Neural progenitor cell (in vitro differentiated cells): ENCODE measurements around the gene SEMA7A. TPM values are rescaled to one million over a fixed set of nuclear protein-coding genes. Genes with fewer than 3 reads are reported as not detected.

Experiments
- DNase-seq: peaks from one replicate; pipeline ENCODE4 v3.0.0-alpha.2; 2016; ENCODE audit warnings: low spot score
- H2AFZ ChIP-seq: fragments of 200-600 bp; sonication (generic); replicated peaks from 2 replicates; pipeline ENCODE4 v1.6.1; 2016; ENCODE audit warnings: antibody characterized with exemption
- H3F3A ChIP-seq: fragments of 200-600 bp; sonication (generic); 2 replicates; pipeline ENCODE4 v1.6.1; 2016; ENCODE audit warnings: antibody characterized with exemption, low read depth
- H3K27ac ChIP-seq: fragments of 200-600 bp; sonication (generic); 2 replicates; pipeline ENCODE4 v1.5.1; 2016; ENCODE audit warnings: mild to moderate bottlenecking
- H3K27me3 ChIP-seq: fragments of 200-600 bp; sonication (generic); 2 replicates; pipeline ENCODE4 v1.6.1; 2016; ENCODE audit warnings: mild to moderate bottlenecking, moderate library complexity
- H3K36me3 ChIP-seq: fragments of 200-600 bp; sonication (generic); 2 replicates; pipeline ENCODE4 v1.5.1; 2016
- H3K4me1 ChIP-seq: fragments of 200-600 bp; sonication (generic); 2 replicates; pipeline ENCODE4 v1.6.1; 2016; ENCODE audit warnings: mixed run types
- H3K4me2 ChIP-seq: fragments of 200-600 bp; sonication (generic); 2 replicates; pipeline ENCODE4 v1.6.1; 2016
- H3K4me3 ChIP-seq: fragments of 200-600 bp; sonication (generic); 2 replicates; pipeline ENCODE4 v1.5.1; 2016
- H3K79me2 ChIP-seq: fragments of 200-600 bp; sonication (generic); 2 replicates; pipeline ENCODE4 v1.6.1; 2016; ENCODE audit warnings: low read depth
- H3K9ac ChIP-seq: fragments of 200-600 bp; sonication (generic); 2 replicates; pipeline ENCODE4 v1.6.1; 2016
- H3K9me3 ChIP-seq: fragments of 200-600 bp; sonication (generic); 2 replicates; pipeline ENCODE4 v1.5.1; 2016; ENCODE audit warnings: low read depth
- H4K20me1 ChIP-seq: fragments of 200-600 bp; sonication (generic); 2 replicates; pipeline ENCODE4 v1.6.1; 2016; ENCODE audit warnings: low read depth
- H3K27ac Mint-ChIP-seq: 3 replicates; pipeline ENCODE4 v1.8.0; 2021; ENCODE audit warnings: mixed read lengths
- H3K27me3 Mint-ChIP-seq: 2 replicates; pipeline ENCODE4 v1.8.0; 2022; ENCODE audit warnings: low read depth, mild to moderate bottlenecking, inconsistent platforms, moderate library complexity, mixed read lengths; ENCODE audit not compliant: insufficient read depth
- H3K36me3 Mint-ChIP-seq: 3 replicates; pipeline ENCODE4 v1.8.0; 2021; ENCODE audit warnings: mixed read lengths
- H3K4me1 Mint-ChIP-seq: 3 replicates; pipeline ENCODE4 v1.8.0; 2021; ENCODE audit warnings: mixed read lengths
- H3K4me3 Mint-ChIP-seq: 3 replicates; pipeline ENCODE4 v1.8.0; 2021; ENCODE audit warnings: mild to moderate bottlenecking, moderate library complexity, mixed read lengths
- H3K9me3 Mint-ChIP-seq: 3 replicates; pipeline ENCODE4 v1.8.0; 2020; ENCODE audit warnings: mixed read lengths
- EZH2 ChIP-seq: fragments of 200-600 bp; sonication (generic); IDR thresholded peaks from 2 replicates; pipeline ENCODE4 v1.6.1; 2017; ENCODE audit warnings: antibody characterized with exemption, mild to moderate bottlenecking, moderate library complexity
- EZH2phosphoT487 ChIP-seq: fragments of 200-600 bp; sonication (generic); IDR thresholded peaks from 2 replicates; pipeline ENCODE4 v1.6.1; 2017; ENCODE audit warnings: antibody characterized with exemption
- total RNA-seq: library from RNA; depleted of rRNA; stranded (reverse); fragments of >200 nt; gene quantifications from 2 replicates; pipeline ENCODE4 v1.2.3, GENCODE V29; 2015; ENCODE audit warnings: low replicate concordance
- TF ChIP-seq, protein P1 (sequence below): fragments of 200-600 bp; sonication (generic); IDR thresholded peaks from 2 replicates; pipeline ENCODE4 v1.5.1; 2017; ENCODE audit warnings: antibody characterized with exemption, mild to moderate bottlenecking

Gene SEMA7A
- total RNA-seq, 1 donor from 2014 or later = 3.5 TPM

DNA sequence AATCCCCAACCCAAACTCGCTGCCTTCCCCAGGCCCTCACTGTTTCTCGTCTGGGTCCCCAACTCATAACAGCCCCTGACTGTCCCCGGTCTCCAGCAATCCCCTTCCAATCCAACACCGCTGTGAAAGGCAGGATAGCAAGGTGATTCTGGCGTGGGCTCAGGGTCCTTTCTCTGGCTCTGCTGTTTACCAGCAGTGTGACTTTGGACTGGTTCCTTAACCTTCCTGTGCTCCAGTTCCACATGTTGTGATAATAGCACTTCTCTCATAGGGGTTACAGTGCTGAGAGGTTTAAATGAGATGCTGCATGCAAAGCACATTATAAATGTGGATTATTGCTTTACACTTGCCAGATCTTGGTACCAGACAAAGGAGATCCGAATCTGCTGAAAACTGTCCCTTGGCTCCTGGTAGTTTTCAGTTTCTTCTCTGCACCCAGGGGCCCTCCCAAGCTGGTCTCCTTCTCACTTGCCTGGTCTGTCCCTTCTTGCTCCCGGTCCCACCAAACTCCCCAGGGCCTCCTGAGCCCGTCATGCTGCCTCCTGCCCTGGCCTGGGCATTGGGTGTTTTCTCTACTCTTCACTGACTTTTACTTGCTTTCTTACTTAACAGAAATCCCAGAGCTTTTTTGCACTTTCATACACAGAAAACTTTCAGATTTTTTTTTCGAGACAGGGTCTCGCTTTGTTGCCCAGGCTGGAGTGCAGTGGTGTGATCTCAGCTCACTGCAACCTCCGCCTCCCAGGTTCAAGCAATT is 39.5 kb downstream of the SEMA7A start:
- Histone ChIP-seq H3K4me2 (no peak overlapping the region), H3K27ac (no peak overlapping the region), H3K9ac (no peak overlapping the region), H3K4me3 (no peak overlapping the region), H3K4me1 (no peaks in the 10 kb centered on the region), H3K36me3 (no peaks in the 10 kb centered on the region), H2AFZ (no peak overlapping the region), H3K9me3 (no peaks in the 10 kb centered on the region), H3K27me3 (no peaks in the 10 kb centered on the region), H3F3A (no peaks in the 10 kb centered on the region), H4K20me1 (no peaks in the 10 kb centered on the region), H3K79me2 (no peaks in the 10 kb centered on the region)
- Mint-ChIP-seq H3K36me3 (no peaks in the 10 kb centered on the region), H3K4me1 (peaks cover 22% of the 10 kb centered on the region), H3K9me3 (no peaks in the 10 kb centered on the region), H3K4me3 (peak overlapping the region; percentile 22), H3K27me3 (peaks cover 11% of the 10 kb centered on the region), H3K27ac (no peak overlapping the region)
- TF ChIP-seq EZH2phosphoT487 = no peak
- no peak for DNase-seq

DNA sequence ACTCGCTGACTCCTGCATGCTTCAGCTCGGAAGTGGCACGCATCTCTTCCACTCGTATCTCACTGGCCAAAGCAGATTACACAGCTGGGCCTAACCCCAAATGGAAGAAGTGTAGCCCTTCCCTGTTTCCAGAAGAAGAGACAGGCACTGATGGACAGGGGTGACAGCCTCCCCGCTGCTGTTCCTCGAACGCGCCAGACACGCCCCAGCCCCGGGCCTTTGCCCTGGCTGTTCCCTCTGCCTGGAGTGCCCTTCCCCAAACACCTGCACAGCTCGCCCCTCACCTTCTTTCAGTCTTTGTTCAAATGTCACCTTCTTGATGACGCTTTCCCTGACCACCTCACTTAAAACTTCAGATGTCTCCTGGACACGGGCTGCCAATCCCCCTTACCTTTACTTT is 40.3 kb downstream of the SEMA7A start:
- Mint-ChIP-seq H3K4me3 (no peak overlapping the region), H3K27me3 (peaks cover 11% of the 10 kb centered on the region), H3K9me3 (no peaks in the 10 kb centered on the region), H3K36me3 (no peaks in the 10 kb centered on the region), H3K4me1 (peaks cover 28% of the 10 kb centered on the region), H3K27ac (no peak overlapping the region)
- Histone ChIP-seq H3K4me2 (no peak overlapping the region), H2AFZ (no peak overlapping the region), H3K27me3 (no peaks in the 10 kb centered on the region), H3K9ac (no peak overlapping the region), H3K4me1 (no peaks in the 10 kb centered on the region), H3K27ac (no peak overlapping the region), H4K20me1 (no peaks in the 10 kb centered on the region), H3K4me3 (no peak overlapping the region), H3K9me3 (no peaks in the 10 kb centered on the region), H3K79me2 (no peaks in the 10 kb centered on the region), H3K36me3 (no peaks in the 10 kb centered on the region), H3F3A (no peaks in the 10 kb centered on the region)
- TF ChIP-seq EZH2phosphoT487 (no peak), EZH2 (no peak)
- TF ChIP-seq, protein P1, sequence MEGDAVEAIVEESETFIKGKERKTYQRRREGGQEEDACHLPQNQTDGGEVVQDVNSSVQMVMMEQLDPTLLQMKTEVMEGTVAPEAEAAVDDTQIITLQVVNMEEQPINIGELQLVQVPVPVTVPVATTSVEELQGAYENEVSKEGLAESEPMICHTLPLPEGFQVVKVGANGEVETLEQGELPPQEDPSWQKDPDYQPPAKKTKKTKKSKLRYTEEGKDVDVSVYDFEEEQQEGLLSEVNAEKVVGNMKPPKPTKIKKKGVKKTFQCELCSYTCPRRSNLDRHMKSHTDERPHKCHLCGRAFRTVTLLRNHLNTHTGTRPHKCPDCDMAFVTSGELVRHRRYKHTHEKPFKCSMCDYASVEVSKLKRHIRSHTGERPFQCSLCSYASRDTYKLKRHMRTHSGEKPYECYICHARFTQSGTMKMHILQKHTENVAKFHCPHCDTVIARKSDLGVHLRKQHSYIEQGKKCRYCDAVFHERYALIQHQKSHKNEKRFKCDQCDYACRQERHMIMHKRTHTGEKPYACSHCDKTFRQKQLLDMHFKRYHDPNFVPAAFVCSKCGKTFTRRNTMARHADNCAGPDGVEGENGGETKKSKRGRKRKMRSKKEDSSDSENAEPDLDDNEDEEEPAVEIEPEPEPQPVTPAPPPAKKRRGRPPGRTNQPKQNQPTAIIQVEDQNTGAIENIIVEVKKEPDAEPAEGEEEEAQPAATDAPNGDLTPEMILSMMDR = no peak
- no peak for DNase-seq

DNA sequence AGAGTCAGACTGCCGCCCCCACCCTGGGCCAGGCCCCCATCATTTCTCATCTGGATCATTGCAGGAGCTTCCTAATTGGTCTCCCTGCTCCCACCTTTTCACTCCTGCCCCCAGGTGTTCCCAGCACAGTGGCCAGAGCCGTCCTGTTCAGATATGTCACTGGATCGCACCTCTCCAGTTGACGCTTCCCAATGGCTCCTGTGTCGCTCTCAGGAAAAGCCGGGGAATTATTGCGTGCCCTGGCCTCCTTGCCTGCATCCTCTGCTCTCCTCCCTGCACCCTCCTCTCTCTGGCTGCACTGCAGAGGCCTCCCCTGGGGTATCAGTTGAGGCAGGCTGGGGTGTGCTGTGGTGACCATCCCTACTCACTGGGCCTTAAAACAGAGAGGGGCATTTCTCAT is 40.9 kb downstream of the SEMA7A start:
- TF ChIP-seq, protein P1 = no peak
- TF ChIP-seq EZH2phosphoT487 (no peak), EZH2 (no peak)
- Histone ChIP-seq H3K36me3 (no peaks in the 10 kb centered on the region), H3K79me2 (no peaks in the 10 kb centered on the region), H3K27me3 (no peaks in the 10 kb centered on the region), H3K4me1 (no peaks in the 10 kb centered on the region), H3K9ac (no peak overlapping the region), H2AFZ (no peak overlapping the region), H3K9me3 (no peaks in the 10 kb centered on the region), H3K4me2 (no peak overlapping the region), H3K4me3 (no peak overlapping the region), H4K20me1 (no peaks in the 10 kb centered on the region), H3F3A (no peaks in the 10 kb centered on the region), H3K27ac (no peak overlapping the region)
- H3K4me1 Mint-ChIP-seq = peaks cover 28% of the 10 kb centered on the region
- H3K4me3 Mint-ChIP-seq = peak overlapping the region; percentile 59
- no peaks in the 10 kb centered on the region for H3K36me3 Mint-ChIP-seq
- H3K27me3 Mint-ChIP-seq = peaks cover 8% of the 10 kb centered on the region
- no peaks in the 10 kb centered on the region for H3K9me3 Mint-ChIP-seq
- no peak for DNase-seq
- no peak overlapping the region for H3K27ac Mint-ChIP-seq

DNA sequence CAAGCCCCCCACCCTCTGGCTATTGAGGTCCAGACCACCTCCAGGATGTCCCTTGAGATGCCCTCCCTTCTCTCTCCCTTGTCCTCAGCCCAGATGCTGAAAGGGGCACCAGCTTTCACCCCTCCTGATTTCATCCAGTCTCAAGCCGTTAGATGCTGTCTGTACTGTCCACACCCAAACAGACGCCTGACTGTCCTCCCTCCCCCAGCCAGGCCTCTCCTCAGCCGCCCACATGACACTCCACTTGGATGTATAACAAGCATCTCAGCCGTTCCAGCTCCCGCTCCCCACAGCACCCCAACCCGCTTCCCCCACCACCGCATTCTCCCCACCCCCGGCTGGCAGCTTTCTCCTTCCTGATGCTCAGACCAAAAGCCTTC is 41.3 kb downstream of the SEMA7A start:
- Mint-ChIP-seq H3K4me1 (peaks cover 28% of the 10 kb centered on the region), H3K36me3 (no peaks in the 10 kb centered on the region), H3K27ac (peak overlapping the region; percentile 42), H3K4me3 (peak overlapping the region; percentile 17), H3K9me3 (no peaks in the 10 kb centered on the region), H3K27me3 (peaks cover 8% of the 10 kb centered on the region)
- Histone ChIP-seq H2AFZ (no peak overlapping the region), H3K4me2 (no peak overlapping the region), H3K4me3 (no peak overlapping the region), H3K79me2 (no peaks in the 10 kb centered on the region), H3F3A (no peaks in the 10 kb centered on the region), H3K27me3 (no peaks in the 10 kb centered on the region), H3K36me3 (no peaks in the 10 kb centered on the region), H3K9ac (no peak overlapping the region), H3K4me1 (no peaks in the 10 kb centered on the region), H4K20me1 (no peaks in the 10 kb centered on the region), H3K9me3 (no peaks in the 10 kb centered on the region), H3K27ac (no peak overlapping the region)
- no peak for DNase-seq
- TF ChIP-seq EZH2phosphoT487 = no peak
- TF ChIP-seq, protein P1 = no peak
- no peak for TF ChIP-seq EZH2
